ENCODE results near the gene TBXA2R.

The TBXA2R gene

DNA sequence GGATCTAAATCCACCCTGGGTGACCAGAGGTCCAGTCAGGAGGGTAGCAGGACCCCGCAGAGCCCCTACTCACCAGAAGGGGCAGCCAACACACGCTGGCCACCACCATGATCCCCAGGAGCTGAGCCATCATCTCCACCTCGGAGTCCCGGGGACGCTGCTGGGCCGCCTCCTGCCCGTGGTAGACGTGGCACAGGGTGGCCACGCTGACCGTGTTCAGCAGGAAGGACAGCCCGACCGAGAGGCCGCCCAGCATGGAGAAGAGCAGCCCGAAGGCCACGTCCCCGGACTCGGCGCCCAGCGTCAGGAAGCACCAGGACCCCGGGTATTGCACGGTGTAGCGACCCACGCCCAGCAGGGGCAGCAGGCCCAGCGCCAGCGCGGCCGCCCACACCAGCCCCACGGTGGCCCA is 6.9 kb downstream of the TBXA2R start:
- Histone ChIP-seq H2AFZ (ENCODE audit: low read length) (no peak overlapping the region), H3K9me2 (replicated peaks; ENCODE audit: low read depth, low read length) (no peaks in the 10 kb centered on the region), H3K4me1 (ENCODE audit: insufficient read depth, low read length, poor library complexity, severe bottlenecking) (no peaks in the 10 kb centered on the region), H3K36me3 (ENCODE audit: insufficient read depth, low read length) (no peaks in the 10 kb centered on the region), H3K4me2 (ENCODE audit: low read depth, low read length, poor library complexity, severe bottlenecking) (no peak overlapping the region), H3F3A (ENCODE audit: low read depth) (no peaks in the 10 kb centered on the region), H4K20me1 (ENCODE audit: insufficient read depth, low read length, poor library complexity, severe bottlenecking) (no peaks in the 10 kb centered on the region), H3K27me3 (ENCODE audit: insufficient read depth, low read length, poor library complexity, severe bottlenecking) (no peaks in the 10 kb centered on the region), H3K4me3 (ENCODE audit: low read length, poor library complexity, severe bottlenecking) (no peak overlapping the region), H3K9ac (ENCODE audit: low read depth, low read length, poor library complexity, severe bottlenecking) (no peak overlapping the region), H3K79me2 (ENCODE audit: insufficient read depth, low read length) (no peaks in the 10 kb centered on the region), H3K9me3 (ENCODE audit: insufficient read depth, low read depth, low read length) (no peaks in the 10 kb centered on the region)
- no peak for TF ChIP-seq EZH2phosphoT487 (IDR thresholded peaks at IDR 0.05; ENCODE audit: borderline replicate concordance)
- peak; percentile 25; the same call in 1 of the 2 replicates for TF ChIP-seq CTCF (conservative IDR thresholded peaks at IDR 0.05; ENCODE audit: low read length)

DNA sequence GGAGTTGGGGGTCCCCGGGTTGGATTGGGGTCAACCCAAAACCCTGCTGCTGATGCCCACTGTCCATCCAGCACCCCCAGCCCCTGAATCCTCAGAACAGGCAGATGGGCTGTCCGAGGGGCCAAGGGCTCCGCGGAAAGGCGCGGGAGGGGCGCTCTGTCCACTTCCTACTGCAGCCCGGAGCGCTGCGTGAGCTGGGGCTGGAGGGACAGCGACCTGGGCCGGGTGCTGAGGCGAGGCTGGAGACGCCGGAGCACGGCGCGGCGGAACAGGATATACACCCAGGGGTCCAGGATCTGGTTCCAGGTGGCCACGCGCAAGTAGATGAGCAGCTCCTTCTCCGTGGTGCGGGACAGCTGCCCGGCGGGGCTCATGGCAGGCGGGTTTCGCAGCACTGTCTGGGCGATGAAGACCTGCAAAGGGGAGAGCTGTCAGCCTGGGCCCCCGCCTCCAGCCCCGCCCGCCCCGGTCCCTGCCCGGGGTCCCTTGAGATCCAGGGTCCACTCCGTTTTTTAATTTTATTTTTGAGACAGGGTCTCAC is 11.1 kb downstream of the TBXA2R start:
- Histone ChIP-seq H3K27me3 (ENCODE audit: insufficient read depth, low read length, poor library complexity, severe bottlenecking) (no peaks in the 10 kb centered on the region), H3F3A (ENCODE audit: low read depth) (no peaks in the 10 kb centered on the region), H3K9ac (ENCODE audit: low read depth, low read length, poor library complexity, severe bottlenecking) (no peak overlapping the region), H3K4me1 (ENCODE audit: insufficient read depth, low read length, poor library complexity, severe bottlenecking) (no peaks in the 10 kb centered on the region), H2AFZ (ENCODE audit: low read length) (no peak overlapping the region), H3K9me3 (ENCODE audit: insufficient read depth, low read depth, low read length) (peaks cover 6% of the 10 kb centered on the region; the same call in 1 of the 2 replicates), H3K4me2 (ENCODE audit: low read depth, low read length, poor library complexity, severe bottlenecking) (no peak overlapping the region), H3K4me3 (ENCODE audit: low read length, poor library complexity, severe bottlenecking) (no peak overlapping the region), H4K20me1 (ENCODE audit: insufficient read depth, low read length, poor library complexity, severe bottlenecking) (no peaks in the 10 kb centered on the region), H3K36me3 (ENCODE audit: insufficient read depth, low read length) (no peaks in the 10 kb centered on the region), H3K9me2 (replicated peaks; ENCODE audit: low read depth, low read length) (no peaks in the 10 kb centered on the region), H3K79me2 (ENCODE audit: insufficient read depth, low read length) (no peaks in the 10 kb centered on the region)
- TF ChIP-seq EZH2phosphoT487 (IDR thresholded peaks at IDR 0.05; ENCODE audit: borderline replicate concordance) (no peak), CTCF (conservative IDR thresholded peaks at IDR 0.05; ENCODE audit: low read length) (no peak)

DNA sequence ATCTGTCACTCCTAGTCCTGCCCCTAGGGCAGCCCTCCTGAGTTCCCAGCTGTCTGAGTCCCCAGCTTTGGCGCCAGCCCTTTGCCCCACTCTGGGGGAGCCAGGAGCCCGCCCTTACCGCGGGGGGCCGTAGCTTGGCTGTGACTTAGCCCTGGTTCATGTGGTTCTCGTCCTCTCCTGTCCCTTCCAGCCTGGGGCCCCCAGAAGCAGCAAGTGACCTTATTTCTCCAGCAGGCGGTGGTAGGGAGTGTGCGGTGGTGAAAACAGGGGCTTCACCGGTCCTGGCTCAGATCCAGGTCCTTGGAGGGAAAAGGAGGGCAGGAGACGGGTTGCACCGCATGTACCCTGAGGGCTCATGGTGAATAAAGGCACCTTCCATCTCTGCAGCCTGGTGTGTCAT is 13.5 kb downstream of the TBXA2R start:
- H3K9ac ChIP-seq (ENCODE audit: low read depth, low read length, poor library complexity, severe bottlenecking): no peak overlapping the region
- peaks cover 6% of the 10 kb centered on the region; the same call in 1 of the 2 replicates for H3K9me3 ChIP-seq (ENCODE audit: insufficient read depth, low read depth, low read length)
- no peaks in the 10 kb centered on the region for H3K4me1 ChIP-seq (ENCODE audit: insufficient read depth, low read length, poor library complexity, severe bottlenecking)
- H4K20me1 ChIP-seq (ENCODE audit: insufficient read depth, low read length, poor library complexity, severe bottlenecking): no peaks in the 10 kb centered on the region
- TF ChIP-seq EZH2phosphoT487 (IDR thresholded peaks at IDR 0.05; ENCODE audit: borderline replicate concordance) (no peak), CTCF (conservative IDR thresholded peaks at IDR 0.05; ENCODE audit: low read length) (no peak)
- H2AFZ ChIP-seq (ENCODE audit: low read length): no peak overlapping the region
- no peak overlapping the region for H3K4me2 ChIP-seq (ENCODE audit: low read depth, low read length, poor library complexity, severe bottlenecking)
- no peaks in the 10 kb centered on the region for H3F3A ChIP-seq (ENCODE audit: low read depth)
- no peaks in the 10 kb centered on the region for H3K27me3 ChIP-seq (ENCODE audit: insufficient read depth, low read length, poor library complexity, severe bottlenecking)
- H3K79me2 ChIP-seq (ENCODE audit: insufficient read depth, low read length): no peaks in the 10 kb centered on the region
- H3K36me3 ChIP-seq (ENCODE audit: insufficient read depth, low read length): no peaks in the 10 kb centered on the region
- no peak overlapping the region for H3K4me3 ChIP-seq (ENCODE audit: low read length, poor library complexity, severe bottlenecking)
- H3K9me2 ChIP-seq (replicated peaks; ENCODE audit: low read depth, low read length): no peaks in the 10 kb centered on the region

Data from Loucy (cell line).